ENCODE results near the gene ULBP1.

- no peak for TF ChIP-seq CTCF (IDR thresholded peaks at IDR 0.05)
- TF ChIP-seq POLR2A (IDR thresholded peaks at IDR 0.05): no peak
Observed at GRCh38 chr6:149938571-149939355, 25.0 kb upstream of the ULBP1 start.
